ENCODE measurements around the gene TMCC2.

TMCC2 gene

DNA sequence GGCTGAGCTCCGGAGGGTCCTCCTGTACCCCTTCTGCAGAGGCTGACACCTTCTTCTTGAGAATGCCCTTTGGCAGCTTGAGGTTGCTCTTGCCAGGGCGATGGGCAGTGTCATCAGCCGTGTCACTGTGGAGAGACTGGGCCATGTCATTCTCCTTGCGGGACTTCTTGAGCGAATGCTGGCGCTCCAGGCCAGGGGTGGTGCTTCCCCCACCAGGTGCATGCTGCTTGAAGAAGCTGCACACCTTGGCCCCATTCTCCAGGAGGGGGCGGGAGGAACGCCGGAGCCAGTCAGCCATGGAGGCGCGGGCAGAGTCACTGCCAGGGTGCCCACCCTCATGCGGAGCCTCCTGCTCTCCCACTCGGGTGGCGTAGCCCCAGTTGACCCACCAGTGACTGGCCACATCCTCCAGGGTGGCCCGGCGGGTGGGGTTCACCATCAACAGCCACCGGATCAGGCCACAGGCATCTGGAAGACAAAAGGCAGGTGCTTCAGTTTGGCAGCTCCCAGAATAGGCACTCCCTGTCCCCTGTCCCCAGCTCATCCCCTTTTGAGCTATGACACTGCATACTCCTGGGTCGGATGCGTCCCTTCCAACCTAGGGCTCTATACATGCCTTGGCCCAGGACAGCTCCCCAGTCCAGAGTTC lies 76.4 kb downstream of the TMCC2 start (continued):
- TF ChIP-seq TCF4 (CRISPR knock-in tag; IDR thresholded peaks at IDR 0.05; ENCODE audit: borderline replicate concordance) (no peak), POU6F1 (CRISPR knock-in tag; IDR thresholded peaks at IDR 0.05; ENCODE audit: borderline replicate concordance, low read depth) (no peak), ZFP3 (CRISPR knock-in tag; IDR thresholded peaks at IDR 0.05) (no peak), ZC3H10 (CRISPR knock-in tag; IDR thresholded peaks at IDR 0.05) (no peak), PPARA (CRISPR knock-in tag; IDR thresholded peaks at IDR 0.05; ENCODE audit: borderline replicate concordance) (no peak), ZNF8 (CRISPR knock-in tag; IDR thresholded peaks at IDR 0.05) (no peak)

DNA sequence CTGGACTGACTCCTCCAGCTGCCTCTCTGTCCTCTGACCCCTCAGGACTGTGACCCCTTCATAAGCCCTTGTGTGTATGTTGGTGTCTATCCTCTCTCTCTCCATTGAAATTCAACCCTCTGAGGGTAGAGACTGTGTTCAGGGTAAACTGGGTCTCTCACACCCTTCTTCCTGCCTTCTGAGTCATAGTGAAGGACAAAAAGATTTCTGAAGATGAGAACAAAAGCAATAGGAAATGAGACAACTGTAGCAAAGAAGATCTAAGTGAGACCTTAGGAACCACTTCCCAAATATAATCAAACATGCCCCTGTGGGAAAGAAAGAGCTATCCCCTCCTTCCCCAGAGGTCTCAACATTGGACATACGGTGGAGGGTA lies 76.9 kb downstream of the TMCC2 start:
- TF ChIP-seq SNAI2 (CRISPR knock-in tag; IDR thresholded peaks at IDR 0.05) (no peak), ZNF70 (CRISPR knock-in tag; IDR thresholded peaks at IDR 0.05) (no peak), ESRRG (CRISPR knock-in tag; IDR thresholded peaks at IDR 0.05) (no peak), PPARA (CRISPR knock-in tag; IDR thresholded peaks at IDR 0.05; ENCODE audit: borderline replicate concordance) (no peak), BACH2 (CRISPR knock-in tag; IDR thresholded peaks at IDR 0.05; ENCODE audit: borderline replicate concordance) (no peak), RARB (CRISPR knock-in tag; IDR thresholded peaks at IDR 0.05) (no peak), ZNF565 (CRISPR knock-in tag; conservative IDR thresholded peaks at IDR 0.05; ENCODE audit: low read depth) (no peak), ZC3H10 (CRISPR knock-in tag; IDR thresholded peaks at IDR 0.05) (no peak), OSR1 (CRISPR knock-in tag; IDR thresholded peaks at IDR 0.05) (no peak)
- TF ChIP-seq, protein P1, sequence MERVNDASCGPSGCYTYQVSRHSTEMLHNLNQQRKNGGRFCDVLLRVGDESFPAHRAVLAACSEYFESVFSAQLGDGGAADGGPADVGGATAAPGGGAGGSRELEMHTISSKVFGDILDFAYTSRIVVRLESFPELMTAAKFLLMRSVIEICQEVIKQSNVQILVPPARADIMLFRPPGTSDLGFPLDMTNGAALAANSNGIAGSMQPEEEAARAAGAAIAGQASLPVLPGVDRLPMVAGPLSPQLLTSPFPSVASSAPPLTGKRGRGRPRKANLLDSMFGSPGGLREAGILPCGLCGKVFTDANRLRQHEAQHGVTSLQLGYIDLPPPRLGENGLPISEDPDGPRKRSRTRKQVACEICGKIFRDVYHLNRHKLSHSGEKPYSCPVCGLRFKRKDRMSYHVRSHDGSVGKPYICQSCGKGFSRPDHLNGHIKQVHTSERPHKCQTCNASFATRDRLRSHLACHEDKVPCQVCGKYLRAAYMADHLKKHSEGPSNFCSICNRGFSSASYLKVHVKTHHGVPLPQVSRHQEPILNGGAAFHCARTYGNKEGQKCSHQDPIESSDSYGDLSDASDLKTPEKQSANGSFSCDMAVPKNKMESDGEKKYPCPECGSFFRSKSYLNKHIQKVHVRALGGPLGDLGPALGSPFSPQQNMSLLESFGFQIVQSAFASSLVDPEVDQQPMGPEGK (CRISPR knock-in tag; IDR thresholded peaks at IDR 0.05; ENCODE audit: borderline replicate concordance): no peak

DNA sequence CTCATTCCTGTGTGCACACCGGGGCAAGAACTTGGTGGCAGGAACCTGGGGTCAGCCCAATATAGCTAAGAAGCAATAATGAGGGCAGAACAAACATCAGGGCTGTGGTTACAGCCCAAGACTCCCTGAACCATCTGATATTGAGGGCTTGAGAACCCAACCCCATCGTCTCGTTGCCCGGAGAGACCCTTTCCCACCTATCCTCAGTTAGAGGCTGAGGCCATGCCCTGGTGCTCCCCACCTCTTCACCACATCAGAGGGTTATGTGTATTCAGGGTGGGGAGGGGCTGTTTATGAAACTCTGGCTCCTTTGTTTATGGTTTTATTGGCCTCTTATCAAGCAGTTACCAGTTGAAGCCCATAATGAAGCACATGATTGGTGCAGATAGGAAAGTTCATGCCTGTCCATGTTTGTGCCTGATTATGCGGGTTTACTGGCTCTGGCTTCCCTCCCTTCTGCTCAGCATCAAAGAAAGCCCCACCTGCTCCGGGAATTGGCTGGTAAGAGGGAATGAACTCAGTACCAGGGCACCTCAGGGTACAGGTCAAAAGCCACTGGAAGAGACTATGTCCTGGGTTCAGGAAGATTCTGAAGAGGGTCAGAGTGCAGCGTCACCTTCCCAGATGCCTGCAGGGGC lies 79.3 kb downstream of the TMCC2 start:
- no peak for ATAC-seq
- TF ChIP-seq ARNTL (CRISPR knock-in tag; IDR thresholded peaks at IDR 0.05; ENCODE audit: borderline replicate concordance, low read depth) (no peak), GLIS3 (CRISPR knock-in tag; IDR thresholded peaks at IDR 0.05) (no peak), ZNF8 (CRISPR knock-in tag; IDR thresholded peaks at IDR 0.05) (no peak), PPARA (CRISPR knock-in tag; IDR thresholded peaks at IDR 0.05; ENCODE audit: borderline replicate concordance) (no peak), ZC3H10 (CRISPR knock-in tag; IDR thresholded peaks at IDR 0.05) (no peak), BACH2 (CRISPR knock-in tag; IDR thresholded peaks at IDR 0.05; ENCODE audit: borderline replicate concordance) (no peak), OSR1 (CRISPR knock-in tag; IDR thresholded peaks at IDR 0.05) (no peak), ZFP3 (CRISPR knock-in tag; IDR thresholded peaks at IDR 0.05) (no peak), POU6F1 (CRISPR knock-in tag; IDR thresholded peaks at IDR 0.05; ENCODE audit: borderline replicate concordance, low read depth) (no peak), ZFP30 (CRISPR knock-in tag; IDR thresholded peaks at IDR 0.05) (no peak), TCF4 (CRISPR knock-in tag; IDR thresholded peaks at IDR 0.05; ENCODE audit: borderline replicate concordance) (no peak), ZNF565 (CRISPR knock-in tag; conservative IDR thresholded peaks at IDR 0.05; ENCODE audit: low read depth) (no peak), ESRRG (CRISPR knock-in tag; IDR thresholded peaks at IDR 0.05) (no peak), SNAI2 (CRISPR knock-in tag; IDR thresholded peaks at IDR 0.05) (no peak), CREB5 (CRISPR knock-in tag; IDR thresholded peaks at IDR 0.05; ENCODE audit: low read depth) (no peak), CSRNP3 (CRISPR knock-in tag; IDR thresholded peaks at IDR 0.05) (no peak)

More for the DNA sequence above, 76.9 kb downstream of the TMCC2 start:
- no peak for ATAC-seq
